Stimulated activated effector memory CD8-positive, alpha-beta T cell treated with anti-CD3 and anti-CD28 coated beads, Interleukin-12 subunit alpha, Interleukin-12 subunit beta, amount 100 ng/mL, for 72 hours (primary cell): ENCODE data around the gene ZNF35.

Source experiments
- ATAC-seq: fragments of 150-1000 bp; cut with Tn5 transposase; 2 replicates; pipeline ENCODE4 v1.10.0; 2021
- DNase-seq, 2 donors: peaks; one replicate each; pipeline ENCODE4 v3.0.0; 2021 to 2022; ENCODE audit warnings: low spot score in 2 of 2
- H3K27ac Mint-ChIP-seq: one replicate; pipeline ENCODE4 v1.8.0; 2022; ENCODE audit warnings: mild to moderate bottlenecking, mixed read lengths
- H3K36me3 Mint-ChIP-seq: one replicate; pipeline ENCODE4 v1.8.0; 2022; ENCODE audit warnings: mild to moderate bottlenecking, mixed read lengths
- H3K4me1 Mint-ChIP-seq: one replicate; pipeline ENCODE4 v1.8.0; 2022; ENCODE audit warnings: mixed read lengths
- H3K4me3 Mint-ChIP-seq: one replicate; pipeline ENCODE4 v1.8.0; 2022; ENCODE audit warnings: mild to moderate bottlenecking, mixed read lengths
- H3K9me3 Mint-ChIP-seq: one replicate; pipeline ENCODE4 v1.8.0; 2022; ENCODE audit warnings: mixed read lengths

ZNF35 gene

GRCh38 chr3:44648564-44649229 lies at the start of gene ZNF35:
TSS of gene ZNF35 (plus strand) at chr3:44648732. CDS start at chr3:44651068, 2,336 bp downstream.
- Mint-ChIP-seq H3K4me1 (peaks cover 11% of the 10 kb centered on the region), H3K9me3 (peaks cover 6% of the 10 kb centered on the region), H3K4me3 (peak within 1 kb of the TSS; percentile 68), H3K27ac (peak within 1 kb of the TSS; percentile 73), H3K36me3 (peaks cover 17% of the 10 kb centered on the region)
- DNase-seq, result peak; percentile 14 to 68
- peak; percentile 86 for ATAC-seq

DNA sequence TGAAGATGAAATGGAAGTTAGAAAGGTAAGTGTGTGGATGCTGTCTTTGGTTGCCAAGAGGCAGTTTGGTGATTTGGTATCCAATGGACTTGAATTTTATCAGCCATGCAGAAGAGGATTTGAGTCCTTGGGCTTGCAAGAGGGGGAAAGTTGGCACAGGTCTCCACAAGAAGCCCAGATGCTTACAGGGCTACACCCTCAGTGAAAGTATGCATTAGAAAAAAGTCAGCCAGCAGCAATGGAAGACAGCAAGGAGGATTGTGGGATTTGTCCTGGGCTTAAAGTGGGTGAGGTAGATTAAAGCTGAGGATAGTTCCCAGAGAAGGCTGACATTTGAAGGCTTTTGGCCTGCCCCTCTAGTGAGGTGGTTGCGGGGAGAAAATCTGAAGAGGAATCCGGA lies 46.8 kb upstream of the ZNF35 start:
- H3K36me3 Mint-ChIP-seq, result no peaks in the 10 kb centered on the region
- ATAC-seq (no peak), DNase-seq (no peak)
- no peaks in the 10 kb centered on the region for H3K4me1 Mint-ChIP-seq
- no peak overlapping the region for H3K4me3 Mint-ChIP-seq
- H3K27ac Mint-ChIP-seq, result no peak overlapping the region
- H3K9me3 Mint-ChIP-seq, result peaks cover 1% of the 10 kb centered on the region

- Mint-ChIP-seq H3K4me3 (no peak overlapping the region), H3K9me3 (no peaks in the 10 kb centered on the region), H3K4me1 (no peaks in the 10 kb centered on the region), H3K36me3 (no peaks in the 10 kb centered on the region), H3K27ac (no peak overlapping the region)
- ATAC-seq (no peak), DNase-seq (no peak)
Observed at GRCh38 chr3:44612678-44613077, 35.9 kb upstream of the ZNF35 start.

DNA sequence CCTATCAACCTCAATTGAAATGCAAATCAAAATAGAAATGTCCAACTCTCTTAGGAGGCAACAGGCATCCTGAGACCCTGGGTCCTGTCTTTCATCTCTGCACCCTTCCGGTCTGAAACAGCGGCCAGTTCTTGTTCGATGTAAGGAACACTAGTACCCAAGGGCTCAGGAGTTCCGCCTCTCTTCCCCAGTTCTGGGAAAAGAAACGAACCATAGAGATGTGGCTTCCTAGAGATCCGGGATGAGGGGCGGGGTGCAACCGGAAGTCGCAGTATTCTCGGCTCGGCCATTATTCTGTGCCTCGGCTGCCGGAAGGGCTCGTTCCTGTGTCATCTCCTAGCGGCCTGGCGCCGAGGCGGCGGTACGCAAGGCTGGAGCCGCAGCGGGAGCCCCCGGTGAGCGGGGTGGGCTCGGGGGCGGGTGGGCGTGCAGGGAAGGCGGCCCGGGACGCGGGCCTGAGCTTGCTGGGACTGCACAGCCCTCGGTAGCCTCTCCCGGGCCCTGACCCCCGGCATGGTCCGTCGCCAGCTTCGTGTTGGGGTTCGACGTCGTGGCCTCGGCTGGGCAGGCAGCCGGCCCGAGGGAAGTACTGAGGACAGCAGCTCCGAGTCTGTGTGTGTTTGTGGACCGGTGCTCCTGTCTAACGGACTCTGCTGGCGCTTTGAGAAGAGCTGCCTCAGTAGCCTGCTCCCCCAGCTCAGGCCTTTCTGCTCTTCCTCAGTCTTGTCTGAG lies 23.6 kb upstream of the ZNF35 start, which contains the start of gene ZNF197:
Gene ZNF197, plus strand, starts transcription at position 288 of the 732 bp plus-strand sequence. CDS start 4,119 bp downstream, outside the sequence.
- no peaks in the 10 kb centered on the region for H3K9me3 Mint-ChIP-seq
- peak; percentile 95 for ATAC-seq
- peak within 1 kb of the TSS; percentile 85 for H3K27ac Mint-ChIP-seq
- peak; percentile 34 to 81 for DNase-seq
- peaks cover 9% of the 10 kb centered on the region for H3K4me1 Mint-ChIP-seq
- peaks cover 8% of the 10 kb centered on the region for H3K36me3 Mint-ChIP-seq
- H3K4me3 Mint-ChIP-seq, result peak within 1 kb of the TSS; percentile 78

- DNase-seq (no peak), ATAC-seq (no peak)
- Mint-ChIP-seq H3K36me3 (peaks cover 37% of the 10 kb centered on the region), H3K4me3 (no peak overlapping the region), H3K27ac (no peak overlapping the region), H3K9me3 (no peaks in the 10 kb centered on the region), H3K4me1 (peaks cover 9% of the 10 kb centered on the region)
Observed at GRCh38 chr3:44628716-44629115, 19.8 kb upstream of the ZNF35 start.

DNA sequence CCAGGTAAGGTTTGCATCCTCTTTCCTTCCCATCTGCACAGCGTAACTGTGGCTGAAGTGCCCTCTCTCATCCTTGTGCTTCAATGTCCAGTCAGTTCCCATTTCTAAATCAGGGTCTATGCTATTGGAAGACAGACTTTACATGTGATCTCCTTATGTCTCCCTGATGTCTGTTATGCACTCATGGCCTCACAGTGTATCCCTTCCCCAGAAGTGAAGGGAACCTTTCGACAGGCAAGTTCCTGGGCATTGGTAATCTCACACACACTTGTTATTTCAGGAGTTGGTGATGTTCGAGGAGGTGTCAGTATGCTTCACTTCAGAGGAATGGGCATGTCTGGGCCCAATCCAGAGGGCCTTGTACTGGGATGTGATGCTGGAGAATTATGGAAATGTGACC lies 16.3 kb upstream of the ZNF35 start:
- no peak for ATAC-seq

DNA sequence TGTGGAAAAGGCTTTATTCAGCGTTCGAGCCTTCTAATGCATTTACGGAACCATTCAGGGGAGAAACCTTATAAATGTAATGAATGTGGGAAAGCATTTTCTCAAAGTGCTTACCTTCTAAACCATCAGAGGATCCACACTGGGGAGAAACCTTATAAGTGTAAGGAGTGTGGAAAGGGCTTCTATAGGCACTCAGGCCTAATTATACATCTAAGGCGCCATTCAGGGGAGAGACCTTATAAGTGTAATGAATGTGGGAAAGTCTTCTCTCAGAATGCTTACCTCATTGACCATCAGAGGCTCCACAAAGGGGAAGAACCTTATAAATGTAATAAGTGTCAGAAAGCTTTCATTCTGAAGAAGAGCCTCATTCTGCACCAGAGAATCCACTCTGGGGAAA lies 6.2 kb upstream of the ZNF35 start:
- Mint-ChIP-seq H3K36me3 (peaks cover 56% of the 10 kb centered on the region), H3K9me3 (peaks cover 29% of the 10 kb centered on the region), H3K27ac (no peak overlapping the region), H3K4me3 (no peak overlapping the region), H3K4me1 (no peaks in the 10 kb centered on the region)
- ATAC-seq (no peak), DNase-seq (no peak)

More for the DNA sequence above, 16.3 kb upstream of the ZNF35 start:
- Mint-ChIP-seq H3K36me3 (peaks cover 72% of the 10 kb centered on the region), H3K4me1 (peaks cover 3% of the 10 kb centered on the region), H3K4me3 (no peak overlapping the region), H3K27ac (no peak overlapping the region), H3K9me3 (peaks cover 7% of the 10 kb centered on the region)
- DNase-seq, result no peak

DNA sequence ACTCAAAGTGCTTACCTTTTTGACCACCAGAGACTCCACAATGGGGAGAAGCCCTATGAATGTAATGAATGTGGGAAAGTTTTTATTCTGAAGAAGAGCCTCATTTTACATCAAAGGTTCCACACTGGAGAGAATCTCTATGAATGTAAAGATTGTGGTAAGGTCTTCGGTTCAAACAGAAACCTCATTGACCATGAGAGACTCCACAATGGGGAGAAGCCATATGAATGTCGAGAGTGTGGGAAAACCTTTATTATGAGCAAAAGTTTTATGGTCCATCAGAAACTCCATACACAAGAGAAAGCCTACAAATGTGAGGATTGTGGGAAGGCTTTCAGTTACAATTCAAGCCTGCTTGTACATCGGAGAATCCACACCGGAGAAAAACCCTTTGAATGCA lies 5.5 kb upstream of the ZNF35 start:
- H3K9me3 Mint-ChIP-seq, result peaks cover 26% of the 10 kb centered on the region
- ATAC-seq (no peak), DNase-seq (no peak)
- H3K27ac Mint-ChIP-seq, result no peak overlapping the region
- H3K4me1 Mint-ChIP-seq, result peaks cover 6% of the 10 kb centered on the region
- H3K36me3 Mint-ChIP-seq, result peaks cover 49% of the 10 kb centered on the region
- H3K4me3 Mint-ChIP-seq, result no peak overlapping the region

DNA sequence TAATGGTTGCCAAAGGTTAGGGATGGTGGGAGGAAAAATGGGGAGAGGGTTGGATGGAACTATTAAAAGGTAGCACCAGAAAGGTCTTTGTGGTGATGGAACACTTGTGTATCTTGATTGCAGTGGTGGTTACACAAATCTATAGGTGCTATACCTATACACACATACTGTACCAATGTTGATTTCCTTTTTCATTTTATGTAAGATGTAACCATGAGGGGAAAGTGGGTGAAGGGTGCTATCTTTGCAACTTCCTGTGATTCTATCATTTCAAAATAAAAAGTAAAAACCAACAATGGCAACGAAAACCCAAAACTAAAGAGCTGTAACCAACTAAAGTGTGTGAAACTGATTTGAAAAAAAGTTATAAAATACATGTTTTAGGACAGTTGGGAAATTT lies 761 bp upstream of the ZNF35 start:
- Mint-ChIP-seq H3K36me3 (peaks cover 19% of the 10 kb centered on the region), H3K9me3 (peaks cover 6% of the 10 kb centered on the region), H3K4me1 (peaks cover 11% of the 10 kb centered on the region), H3K4me3 (peak overlapping the region; percentile 68), H3K27ac (peak overlapping the region; percentile 73)
- no peak for DNase-seq
- ATAC-seq, result no peak

GRCh38 chr3:44649709-44650108 lies 1.2 kb downstream of the ZNF35 start:
- no peak overlapping the region for H3K27ac Mint-ChIP-seq
- H3K4me1 Mint-ChIP-seq, result peaks cover 11% of the 10 kb centered on the region
- H3K9me3 Mint-ChIP-seq, result peaks cover 6% of the 10 kb centered on the region
- ATAC-seq, result no peak
- H3K36me3 Mint-ChIP-seq, result peaks cover 24% of the 10 kb centered on the region
- H3K4me3 Mint-ChIP-seq, result no peak overlapping the region
- no peak for DNase-seq

- ATAC-seq, result no peak
- Mint-ChIP-seq H3K36me3 (peaks cover 56% of the 10 kb centered on the region), H3K9me3 (peaks cover 12% of the 10 kb centered on the region), H3K4me3 (no peak overlapping the region), H3K27ac (no peak overlapping the region), H3K4me1 (peaks cover 3% of the 10 kb centered on the region)
- DNase-seq, result no peak
Observed at GRCh38 chr3:44654039-44654438, 5.5 kb downstream of the ZNF35 start.

DNA sequence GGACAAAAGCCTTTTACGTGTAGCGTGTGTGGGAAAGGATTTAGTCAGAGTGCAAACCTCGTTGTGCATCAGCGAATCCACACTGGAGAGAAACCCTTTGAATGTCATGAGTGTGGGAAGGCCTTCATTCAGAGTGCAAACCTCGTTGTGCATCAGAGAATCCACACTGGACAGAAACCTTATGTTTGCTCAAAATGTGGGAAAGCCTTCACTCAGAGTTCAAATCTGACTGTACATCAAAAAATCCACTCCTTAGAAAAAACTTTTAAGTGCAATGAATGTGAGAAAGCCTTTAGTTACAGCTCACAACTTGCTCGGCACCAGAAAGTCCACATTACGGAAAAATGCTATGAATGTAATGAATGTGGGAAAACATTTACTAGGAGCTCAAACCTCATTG lies 10.5 kb downstream of the ZNF35 start:
- Mint-ChIP-seq H3K9me3 (peaks cover 18% of the 10 kb centered on the region), H3K4me1 (no peaks in the 10 kb centered on the region), H3K4me3 (no peak overlapping the region), H3K27ac (no peak overlapping the region), H3K36me3 (peaks cover 52% of the 10 kb centered on the region)
- DNase-seq (no peak), ATAC-seq (no peak)

DNA sequence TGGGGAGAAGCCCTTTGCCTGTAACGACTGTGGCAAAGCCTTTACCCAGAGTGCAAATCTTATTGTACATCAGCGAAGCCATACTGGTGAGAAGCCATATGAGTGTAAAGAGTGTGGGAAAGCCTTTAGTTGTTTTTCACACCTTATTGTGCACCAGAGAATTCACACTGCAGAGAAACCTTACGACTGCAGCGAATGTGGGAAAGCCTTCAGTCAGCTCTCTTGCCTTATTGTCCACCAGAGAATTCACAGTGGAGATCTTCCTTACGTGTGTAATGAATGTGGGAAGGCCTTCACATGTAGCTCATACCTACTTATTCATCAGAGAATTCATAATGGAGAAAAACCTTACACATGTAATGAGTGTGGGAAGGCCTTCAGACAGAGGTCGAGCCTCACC lies 10.9 kb downstream of the ZNF35 start:
- Mint-ChIP-seq H3K4me3 (no peak overlapping the region), H3K4me1 (no peaks in the 10 kb centered on the region)

DNA sequence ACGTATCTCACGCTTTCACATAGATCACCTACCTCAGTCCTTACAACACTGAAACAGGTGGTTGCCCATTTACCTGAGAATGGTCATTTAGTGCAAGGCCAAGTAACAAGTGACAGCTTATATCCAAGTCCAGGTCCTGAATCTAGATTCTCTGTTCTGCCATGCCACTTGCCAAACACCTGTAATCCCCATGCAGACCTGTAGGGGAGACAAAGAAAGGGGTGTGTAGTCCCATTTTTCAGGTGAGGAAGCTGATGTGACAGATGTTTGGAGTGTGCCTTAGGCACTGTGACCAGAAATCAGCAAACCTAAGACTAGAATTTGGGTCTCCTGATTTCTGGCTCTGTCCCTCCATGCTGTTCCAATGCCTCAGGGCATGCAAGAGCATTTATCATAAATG lies 12.7 kb downstream of the ZNF35 start:
- peaks cover 18% of the 10 kb centered on the region for H3K9me3 Mint-ChIP-seq
- DNase-seq (no peak), ATAC-seq (no peak)
- H3K36me3 Mint-ChIP-seq, result peaks cover 40% of the 10 kb centered on the region
- no peak overlapping the region for H3K27ac Mint-ChIP-seq
- no peaks in the 10 kb centered on the region for H3K4me1 Mint-ChIP-seq
- H3K4me3 Mint-ChIP-seq, result no peak overlapping the region

More for the DNA sequence above, 10.9 kb downstream of the ZNF35 start:
- DNase-seq, result no peak
- H3K27ac Mint-ChIP-seq, result no peak overlapping the region
- peaks cover 18% of the 10 kb centered on the region for H3K9me3 Mint-ChIP-seq
- peaks cover 48% of the 10 kb centered on the region for H3K36me3 Mint-ChIP-seq
- ATAC-seq, result no peak

DNA sequence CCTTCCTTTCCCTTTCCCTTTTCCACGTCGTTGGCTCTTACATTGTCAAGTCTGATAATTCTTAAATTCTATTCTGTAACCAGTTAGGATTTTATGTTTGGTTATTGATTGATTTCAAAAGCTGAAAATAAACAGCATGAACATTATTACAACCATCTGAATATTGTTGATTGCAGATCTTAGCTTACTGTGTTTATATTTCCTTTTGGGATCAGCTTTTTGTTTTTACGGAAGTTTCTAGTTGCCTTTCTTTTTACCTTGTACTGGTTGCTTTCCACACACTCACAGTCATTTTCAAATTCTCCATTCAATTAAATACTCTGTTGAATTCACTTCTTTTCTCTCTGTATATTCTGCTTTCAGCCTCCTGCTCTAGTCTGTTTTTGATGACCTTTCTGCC lies 16.6 kb downstream of the ZNF35 start:
- no peaks in the 10 kb centered on the region for H3K4me1 Mint-ChIP-seq
- ATAC-seq, result no peak
- H3K36me3 Mint-ChIP-seq, result peaks cover 4% of the 10 kb centered on the region
- H3K27ac Mint-ChIP-seq, result no peak overlapping the region
- DNase-seq, result no peak
- H3K9me3 Mint-ChIP-seq, result peaks cover 11% of the 10 kb centered on the region
- no peak overlapping the region for H3K4me3 Mint-ChIP-seq

- Mint-ChIP-seq H3K36me3 (no peaks in the 10 kb centered on the region), H3K4me3 (no peak overlapping the region), H3K9me3 (peaks cover 8% of the 10 kb centered on the region), H3K4me1 (no peaks in the 10 kb centered on the region), H3K27ac (no peak overlapping the region)
- ATAC-seq (no peak), DNase-seq (no peak)
Observed at GRCh38 chr3:44666346-44666745, 17.8 kb downstream of the ZNF35 start.
